Pulmonary artery endothelial cell (primary cell): ENCODE results near the gene SLC12A1. TPM values are rescaled to one million over a fixed set of nuclear protein-coding genes. Genes with fewer than 3 reads are reported as not detected.

ENCODE experiments used
- DNase-seq: peaks from one replicate; pipeline ENCODE4 v3.0.0-alpha.2; 2011; ENCODE audit warnings: low read depth, low spot score
- total RNA-seq: library from RNA; depleted of rRNA; stranded (reverse); fragments of >200 nt; gene quantifications from 2 replicates; pipeline ENCODE4 v1.2.3, GENCODE V29; 2014

The SLC12A1 gene
- total RNA-seq, result not detected in 2 replicates

DNA sequence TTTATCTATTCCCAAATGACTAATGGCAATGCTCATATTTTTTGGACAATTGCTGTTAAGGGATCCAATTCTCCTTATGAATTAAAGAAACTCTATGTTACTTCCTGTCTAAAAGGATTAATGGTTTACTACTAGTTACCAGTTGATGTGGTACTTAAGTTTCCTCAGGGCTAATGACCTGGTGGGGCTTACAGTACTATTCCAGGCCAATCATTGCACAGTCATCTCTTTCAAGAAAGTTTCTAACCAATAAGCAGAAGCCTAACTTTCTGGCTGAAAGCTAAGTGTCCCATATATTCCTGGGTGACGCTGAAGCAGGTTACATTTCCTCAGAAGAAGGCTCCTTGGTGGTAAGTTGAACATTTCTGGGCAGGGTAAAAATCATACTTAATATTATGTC, at the start of gene SLC12A1:
TSS of gene SLC12A1 (plus strand) at position 322 of the 400 bp plus-strand sequence. CDS start 1,418 bp downstream, outside the sequence.
- no peak for DNase-seq

DNA sequence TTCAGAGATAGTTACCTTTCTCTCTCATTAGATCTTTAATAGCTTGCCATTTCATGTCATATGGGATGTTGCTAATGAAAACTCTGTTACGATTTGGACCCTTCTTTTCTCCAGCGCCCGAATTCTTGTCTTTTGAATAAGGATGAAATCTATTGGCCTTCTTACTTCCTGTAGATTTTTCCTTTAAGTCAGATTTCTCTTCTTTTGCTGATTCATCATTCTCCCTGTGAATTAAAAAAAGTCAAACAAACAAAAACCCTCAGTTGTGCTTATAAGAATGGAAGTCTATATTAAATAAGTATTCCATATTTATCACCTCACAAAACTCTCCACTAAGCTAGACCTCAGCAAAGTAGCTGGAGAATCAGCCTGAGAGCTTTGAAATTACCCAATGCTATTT, 37.5 kb upstream of the SLC12A1 start:
- DNase-seq, result no peak

DNA sequence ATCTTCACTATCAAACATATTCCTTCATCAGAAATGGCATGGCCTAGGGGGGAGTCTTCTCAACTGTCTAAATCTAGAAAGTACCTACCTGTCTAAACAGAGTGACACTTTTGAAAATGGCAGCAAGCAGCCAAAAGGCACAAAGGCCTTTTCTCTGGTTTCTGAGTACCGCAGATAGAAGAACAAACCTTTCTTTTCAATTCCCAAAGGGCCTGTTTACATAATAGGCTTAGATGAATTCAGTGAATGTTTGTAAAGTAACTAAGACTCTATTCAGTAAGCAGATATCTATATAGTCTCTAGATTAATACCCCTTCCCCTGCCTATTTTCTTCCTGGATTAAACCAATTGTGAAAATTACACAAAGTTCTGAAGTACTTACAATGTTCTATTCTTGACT, 35.1 kb upstream of the SLC12A1 start:
- DNase-seq, result no peak

- no peak for DNase-seq
Measured at GRCh38 chr15:48175126-48175525, 31.0 kb upstream of the SLC12A1 start.

- no peak for DNase-seq
Measured at GRCh38 chr15:48176112-48176511, 30.0 kb upstream of the SLC12A1 start.

DNA sequence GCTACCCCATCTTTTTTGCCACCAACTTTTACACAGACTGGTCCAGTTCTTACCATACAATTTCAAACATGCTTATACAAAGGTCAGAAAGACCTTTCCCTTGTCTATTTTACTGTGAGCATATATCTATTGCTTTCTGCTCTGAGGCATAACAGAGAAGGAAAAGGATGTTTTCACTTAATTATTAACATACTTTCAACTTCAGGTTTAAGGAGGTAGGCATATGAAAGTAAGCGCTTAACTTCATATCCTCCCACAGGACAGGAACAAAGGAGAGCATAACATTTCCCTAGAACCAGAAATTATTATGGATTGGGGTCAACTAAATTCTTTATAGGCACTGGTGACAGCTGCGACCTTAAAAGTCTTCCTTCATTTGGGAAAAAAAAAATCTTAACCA, 29.1 kb upstream of the SLC12A1 start:
- no peak for DNase-seq

DNA sequence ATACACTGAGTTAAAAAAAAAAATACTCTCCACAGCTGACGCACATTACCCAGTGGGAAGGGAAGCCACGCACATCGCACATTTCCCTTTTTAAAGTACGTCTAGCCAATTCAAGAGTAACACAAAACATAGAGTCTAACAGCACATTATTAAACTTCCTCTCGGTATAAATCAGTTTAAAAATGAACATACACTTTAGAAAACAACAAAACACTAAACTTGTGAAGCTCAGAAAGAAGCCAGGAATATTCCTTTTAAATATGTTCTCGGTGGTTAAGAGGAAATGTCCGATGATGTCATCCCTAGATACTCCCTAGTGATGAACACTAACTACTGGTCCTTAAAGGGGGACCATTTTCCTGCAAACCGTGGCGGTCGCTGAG, 28.7 kb upstream of the SLC12A1 start:
- DNase-seq, result peak; percentile 46

- peak; percentile 58 for DNase-seq
Measured at GRCh38 chr15:48177766-48178647, 28.1 kb upstream of the SLC12A1 start, which contains the start of gene MYEF2. TSS of gene MYEF2 (minus strand) at chr15:48178295. CDS start at chr15:48178237, 58 bp downstream.

DNA sequence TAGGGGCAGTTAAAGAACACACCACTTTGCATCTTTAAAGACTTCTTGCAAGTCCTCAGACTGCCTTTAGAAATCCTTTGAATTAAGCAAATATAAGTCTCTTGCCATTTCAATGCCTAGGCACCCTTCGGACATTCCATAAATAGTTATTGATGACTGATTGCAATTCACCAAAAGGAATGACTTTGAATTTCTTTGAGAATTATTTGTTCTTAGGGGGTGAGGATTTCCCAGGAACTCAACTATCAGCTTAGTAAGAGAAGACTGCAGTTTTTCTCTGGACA, 27.5 kb upstream of the SLC12A1 start:
- DNase-seq, result no peak

DNA sequence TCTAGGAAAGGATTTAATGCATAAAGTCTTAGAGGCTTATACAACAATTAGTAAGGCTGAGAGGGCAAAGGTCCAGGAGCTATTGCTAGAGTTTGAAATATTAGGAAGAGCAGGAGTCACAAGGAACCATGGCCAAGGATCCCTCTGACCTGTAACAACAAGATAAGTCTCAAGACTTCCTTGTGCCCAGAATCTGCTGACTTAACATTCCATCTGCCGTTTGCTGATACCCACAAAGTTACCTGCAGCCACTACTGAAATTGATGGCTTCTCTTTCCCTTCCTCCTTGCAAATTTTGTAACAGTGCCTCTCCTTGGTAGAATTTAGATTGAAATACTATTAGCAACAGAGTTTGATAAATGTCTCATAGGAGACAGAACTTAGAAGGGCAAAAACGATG, 23.4 kb upstream of the SLC12A1 start:
- no peak for DNase-seq

DNA sequence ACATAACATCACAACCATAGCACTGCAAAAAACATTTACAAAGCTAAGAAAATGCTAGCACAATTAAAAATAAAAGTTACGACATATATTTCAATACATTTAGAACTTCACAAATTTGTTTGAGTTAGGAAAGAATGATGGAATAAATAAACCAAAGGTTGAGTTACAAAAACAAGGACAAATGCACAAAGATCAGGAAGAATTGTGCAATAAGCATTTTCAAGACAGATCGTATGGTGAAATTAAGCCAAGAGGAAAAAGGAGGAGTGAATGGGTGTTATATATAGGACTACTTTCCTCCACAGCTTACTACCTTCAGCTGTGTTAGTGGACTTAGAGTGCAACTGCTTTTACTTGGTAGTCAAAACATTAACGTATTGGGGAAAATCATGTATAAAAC, 20.6 kb upstream of the SLC12A1 start:
- DNase-seq, result no peak

DNA sequence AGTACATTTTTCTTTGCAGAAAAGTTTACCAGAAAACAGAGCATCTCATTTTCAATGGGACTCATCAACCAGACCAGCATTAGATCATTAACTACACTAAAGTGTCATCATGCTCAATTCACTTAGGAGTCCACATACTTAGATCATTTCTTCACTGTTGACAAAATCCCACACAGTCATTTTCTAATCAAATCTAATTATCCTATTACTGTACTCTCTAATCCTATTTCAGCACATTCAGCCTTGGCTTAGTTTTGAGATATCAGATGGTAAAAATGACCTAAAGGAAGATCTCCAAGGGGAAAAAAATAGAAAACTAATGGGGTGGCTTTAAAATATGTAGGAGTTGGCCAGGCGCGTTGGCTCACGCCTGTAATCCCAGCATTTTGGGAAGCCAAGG, 19.8 kb upstream of the SLC12A1 start:
- DNase-seq, result no peak

- DNase-seq, result peak; percentile 22
Measured at GRCh38 chr15:48190932-48191573, 15.0 kb upstream of the SLC12A1 start.

DNA sequence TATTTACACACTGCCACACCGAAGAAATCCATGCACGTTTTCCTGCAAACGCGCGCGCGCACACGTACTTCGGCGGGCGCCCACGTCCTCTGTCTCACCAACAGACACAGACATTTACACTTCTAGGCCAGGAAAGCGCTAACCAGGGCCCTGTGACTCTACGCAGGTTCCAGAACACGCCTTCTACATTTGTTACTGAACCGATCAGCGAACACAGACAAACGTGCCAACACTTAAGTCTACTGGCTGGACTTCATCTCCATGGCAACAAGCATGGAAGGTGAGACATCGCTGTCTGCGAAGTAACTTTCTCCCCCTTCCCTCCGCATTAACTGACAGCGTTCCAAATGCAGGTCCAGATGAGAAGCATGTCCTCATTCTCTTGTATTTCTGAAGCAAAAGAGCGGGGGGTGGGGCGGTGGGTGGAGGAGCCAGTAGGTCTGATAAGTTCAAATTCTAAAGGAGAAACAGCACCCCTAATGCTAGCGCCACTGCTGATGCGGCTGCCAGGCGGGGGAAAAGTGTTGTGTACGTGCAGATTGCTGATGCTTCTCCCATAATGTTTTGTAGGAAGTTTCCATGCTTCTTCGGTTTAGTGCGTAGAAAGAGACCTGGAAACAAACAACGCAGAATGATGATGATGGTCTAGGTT, 14.4 kb upstream of the SLC12A1 start, which contains the start of gene CTXN2:
TSS of gene CTXN2 (plus strand) at position 92 of the 652 bp plus-strand sequence. CDS start 9,636 bp downstream, outside the sequence.
- no peak for DNase-seq

GRCh38 chr15:48202068-48202467, 4.0 kb upstream of the SLC12A1 start:
- DNase-seq, result no peak

- DNase-seq, result no peak
Measured at GRCh38 chr15:48221261-48221660, 15.2 kb downstream of the SLC12A1 start.

GRCh38 chr15:48221885-48222284, 15.8 kb downstream of the SLC12A1 start:
- no peak for DNase-seq

DNA sequence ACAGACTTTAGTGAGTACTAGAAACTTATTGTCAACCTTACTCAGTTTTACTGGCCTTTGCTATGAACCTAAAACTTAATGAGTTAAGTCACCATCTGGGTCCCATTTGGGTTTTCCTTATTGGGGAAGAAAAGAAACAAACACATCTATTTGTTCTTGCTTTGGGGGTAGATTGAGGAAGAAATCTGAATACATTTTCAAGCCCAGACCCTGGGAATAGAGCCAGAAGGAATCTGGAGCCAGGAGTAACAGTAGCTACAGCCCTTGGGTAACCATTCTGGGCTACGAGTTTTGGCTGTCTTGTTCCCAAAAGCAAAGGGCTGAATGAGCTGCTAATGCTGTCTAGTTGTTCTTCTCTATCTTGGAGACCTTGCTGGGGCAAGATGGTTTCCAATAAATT, 16.5 kb downstream of the SLC12A1 start:
- DNase-seq, result no peak

DNA sequence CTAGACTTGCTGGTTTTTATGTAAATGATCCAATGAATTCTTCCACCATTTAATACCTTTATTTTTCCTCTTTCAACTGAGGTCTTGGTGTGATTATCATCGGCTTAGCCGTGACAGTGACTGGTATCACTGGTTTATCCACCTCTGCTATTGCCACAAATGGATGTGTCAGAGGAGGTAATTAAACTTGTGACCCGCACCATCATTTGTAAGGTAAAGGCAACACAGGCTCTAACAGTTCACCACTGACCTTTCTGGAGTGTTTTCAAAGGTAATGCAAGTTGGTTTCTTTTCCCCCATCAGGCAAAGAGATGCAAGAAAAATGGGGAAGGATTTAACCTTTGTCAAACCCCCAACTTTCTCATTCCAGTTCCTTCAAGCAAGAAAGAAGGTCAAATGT, 19.7 kb downstream of the SLC12A1 start:
- no peak for DNase-seq

DNA sequence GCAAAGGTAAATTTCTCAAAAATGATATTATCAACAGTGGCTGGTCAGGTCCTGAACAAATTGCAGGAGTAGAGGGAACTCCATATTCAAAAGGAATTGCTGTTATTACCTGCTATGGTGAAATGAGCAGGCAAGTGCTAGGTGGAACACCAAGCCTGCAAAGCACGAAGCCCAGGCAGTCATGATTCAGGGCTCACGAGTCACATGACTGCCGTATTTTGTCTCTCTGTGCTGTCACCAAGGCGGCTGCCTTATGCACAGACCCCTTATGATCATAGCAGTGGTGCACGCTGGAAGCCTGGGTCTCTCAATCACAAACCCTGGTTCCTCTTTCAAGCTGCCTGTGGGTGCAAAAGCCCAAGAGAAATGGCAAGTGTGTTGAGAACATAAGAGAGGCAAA, 24.4 kb downstream of the SLC12A1 start:
- no peak for DNase-seq

DNA sequence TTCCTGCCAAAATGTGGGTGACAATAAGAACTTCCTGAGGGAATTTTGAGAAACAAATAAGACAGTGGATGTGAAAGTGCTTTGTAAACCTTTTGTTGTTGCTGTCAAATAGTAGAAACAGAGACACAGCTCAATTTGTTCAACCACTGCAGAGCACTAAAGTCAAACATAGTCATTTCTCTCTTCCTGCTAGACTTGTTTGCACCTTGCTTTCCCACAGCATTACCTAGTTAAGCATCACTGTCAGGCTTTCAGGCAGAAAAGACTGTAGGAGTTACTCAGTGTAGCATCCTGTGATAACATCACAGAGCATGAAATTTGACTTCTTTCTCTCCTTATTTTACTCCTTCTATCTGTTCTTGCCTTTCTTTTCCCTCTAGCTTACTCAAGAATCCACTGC, 27.1 kb downstream of the SLC12A1 start:
- DNase-seq, result no peak

GRCh38 chr15:48239334-48239733, 33.2 kb downstream of the SLC12A1 start:
- no peak for DNase-seq
